SHP77 (cell line): ENCODE measurements around the gene DNAL4.

Experiments used
- DNase-seq, 2 experiments: peaks; one replicate each; lab custom pipeline; 2025; lab: John Stamatoyannopoulos, UW

Gene DNAL4

GRCh38 chr22:38793721-38794466, at the start of gene DNAL4:
Gene DNAL4 (minus strand): TSS chr22:38794143. CDS start chr22:38782731, 11,412 bp downstream.
- DNase-seq: peak; percentile 96 to 98

GRCh38 chr22:38843201-38843656, 49.3 kb upstream of the DNAL4 start:
- peak; percentile 33 to 54 for DNase-seq

GRCh38 chr22:38842512-38843200, 48.7 kb upstream of the DNAL4 start:
- DNase-seq: no peak

- DNase-seq: no peak
Measured at GRCh38 chr22:38841635-38842034, 47.7 kb upstream of the DNAL4 start.

GRCh38 chr22:38841211-38841610, 47.3 kb upstream of the DNAL4 start:
- no peak for DNase-seq

- no peak for DNase-seq
Measured at GRCh38 chr22:38840129-38840528, 46.2 kb upstream of the DNAL4 start.

GRCh38 chr22:38839686-38840085, 45.7 kb upstream of the DNAL4 start:
- no peak for DNase-seq

- DNase-seq: no peak
Measured at GRCh38 chr22:38837414-38837928, 43.5 kb upstream of the DNAL4 start.

GRCh38 chr22:38835888-38836301, 42.0 kb upstream of the DNAL4 start:
- DNase-seq: no peak

- no peak for DNase-seq
Measured at GRCh38 chr22:38834991-38835390, 41.0 kb upstream of the DNAL4 start.

- DNase-seq: no peak
Measured at GRCh38 chr22:38834215-38834953, 40.4 kb upstream of the DNAL4 start.

GRCh38 chr22:38833061-38833460, 39.1 kb upstream of the DNAL4 start:
- DNase-seq: no peak

- DNase-seq: no peak
Measured at GRCh38 chr22:38832005-38832978, 38.3 kb upstream of the DNAL4 start.

- no peak for DNase-seq
Measured at GRCh38 chr22:38831166-38831945, 37.4 kb upstream of the DNAL4 start.

- no peak for DNase-seq
Measured at GRCh38 chr22:38830845-38831108, 36.8 kb upstream of the DNAL4 start.

GRCh38 chr22:38830026-38830844, 36.3 kb upstream of the DNAL4 start:
- DNase-seq: no peak

GRCh38 chr22:38829485-38829884, 35.5 kb upstream of the DNAL4 start:
- no peak for DNase-seq

- DNase-seq: no peak
Measured at GRCh38 chr22:38828616-38829205, 34.8 kb upstream of the DNAL4 start.

GRCh38 chr22:38828191-38828590, 34.2 kb upstream of the DNAL4 start:
- peak; percentile 30 to 64 for DNase-seq
